GM12892 (cell line): ENCODE data around the gene OR2B2.

Experiments
- POLR2A ChIP-seq: IDR thresholded peaks from 2 replicates; pipeline ENCODE4 v1.6.1; 2011; ENCODE audit warnings: low read depth, low read length, control low read depth
- POLR2AphosphoS5 ChIP-seq: IDR thresholded peaks from 2 replicates; pipeline ENCODE4 v1.6.1; 2011; ENCODE audit warnings: low read depth, low read length, control low read depth

GRCh38 chr6:27873021-27873940 lies 38.9 kb downstream of the OR2B2 start:
- TF ChIP-seq POLR2AphosphoS5 (peak; percentile 95), POLR2A (peak; percentile 91)
